Testis (tissue), 2 donors: ENCODE results near the gene IER5.

ENCODE experiments used
- POLR2A ChIP-seq: fragments of 450-650 bp; IDR thresholded peaks from one replicate; pipeline ENCODE4 v1.6.1; 2017; ENCODE audit warnings: antibody characterized with exemption, mild to moderate bottlenecking, moderate library complexity
- TF ChIP-seq, protein P1 (sequence below), 3 experiments: fragments of 450-650 bp in 2 of 3; fragments of 200-600 bp in 1 of 3; sonication (generic) in 1 of 3; IDR thresholded peaks; one replicate each; pipeline ENCODE4 v1.5.1; 2016 to 2019; ENCODE audit warnings: antibody characterized with exemption in 3 of 3, mild to moderate bottlenecking in 2 of 3, moderate library complexity in 1 of 3

DNA sequence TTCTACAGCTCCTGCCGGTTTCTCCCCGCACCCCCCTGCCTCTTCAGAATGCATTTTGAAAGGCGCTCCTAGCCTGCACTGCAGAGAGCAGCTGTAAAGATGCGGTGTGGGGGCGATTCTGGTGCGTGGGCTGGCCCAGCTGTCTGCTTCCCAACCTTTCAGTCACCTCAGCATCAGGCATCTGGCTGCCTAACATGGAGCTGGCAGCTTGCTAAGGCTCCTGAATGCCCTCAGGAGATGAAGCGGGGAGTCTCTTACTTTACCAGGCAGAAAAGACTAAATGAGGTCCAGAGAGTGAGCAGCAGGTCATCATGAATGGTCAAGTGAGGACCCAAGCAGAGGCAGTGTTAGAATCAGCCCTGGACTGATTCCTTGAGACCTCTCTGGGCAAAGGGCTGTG, 8.7 kb downstream of the IER5 start:
- TF ChIP-seq POLR2A: no peak
- TF ChIP-seq, protein P1, sequence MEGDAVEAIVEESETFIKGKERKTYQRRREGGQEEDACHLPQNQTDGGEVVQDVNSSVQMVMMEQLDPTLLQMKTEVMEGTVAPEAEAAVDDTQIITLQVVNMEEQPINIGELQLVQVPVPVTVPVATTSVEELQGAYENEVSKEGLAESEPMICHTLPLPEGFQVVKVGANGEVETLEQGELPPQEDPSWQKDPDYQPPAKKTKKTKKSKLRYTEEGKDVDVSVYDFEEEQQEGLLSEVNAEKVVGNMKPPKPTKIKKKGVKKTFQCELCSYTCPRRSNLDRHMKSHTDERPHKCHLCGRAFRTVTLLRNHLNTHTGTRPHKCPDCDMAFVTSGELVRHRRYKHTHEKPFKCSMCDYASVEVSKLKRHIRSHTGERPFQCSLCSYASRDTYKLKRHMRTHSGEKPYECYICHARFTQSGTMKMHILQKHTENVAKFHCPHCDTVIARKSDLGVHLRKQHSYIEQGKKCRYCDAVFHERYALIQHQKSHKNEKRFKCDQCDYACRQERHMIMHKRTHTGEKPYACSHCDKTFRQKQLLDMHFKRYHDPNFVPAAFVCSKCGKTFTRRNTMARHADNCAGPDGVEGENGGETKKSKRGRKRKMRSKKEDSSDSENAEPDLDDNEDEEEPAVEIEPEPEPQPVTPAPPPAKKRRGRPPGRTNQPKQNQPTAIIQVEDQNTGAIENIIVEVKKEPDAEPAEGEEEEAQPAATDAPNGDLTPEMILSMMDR (IDR thresholded peaks at IDR 0.05): no peak
